ENCODE results near the gene G0S2.
A peak's percentile ranks its signal among the peaks of the same experiment; 100 is the strongest.
"Not testable (repeated sequence)": the region's sequence is repeated elsewhere in the genome, so short reads cannot be mapped to it uniquely, and the experiment has no call there.

G0S2 gene

DNA sequence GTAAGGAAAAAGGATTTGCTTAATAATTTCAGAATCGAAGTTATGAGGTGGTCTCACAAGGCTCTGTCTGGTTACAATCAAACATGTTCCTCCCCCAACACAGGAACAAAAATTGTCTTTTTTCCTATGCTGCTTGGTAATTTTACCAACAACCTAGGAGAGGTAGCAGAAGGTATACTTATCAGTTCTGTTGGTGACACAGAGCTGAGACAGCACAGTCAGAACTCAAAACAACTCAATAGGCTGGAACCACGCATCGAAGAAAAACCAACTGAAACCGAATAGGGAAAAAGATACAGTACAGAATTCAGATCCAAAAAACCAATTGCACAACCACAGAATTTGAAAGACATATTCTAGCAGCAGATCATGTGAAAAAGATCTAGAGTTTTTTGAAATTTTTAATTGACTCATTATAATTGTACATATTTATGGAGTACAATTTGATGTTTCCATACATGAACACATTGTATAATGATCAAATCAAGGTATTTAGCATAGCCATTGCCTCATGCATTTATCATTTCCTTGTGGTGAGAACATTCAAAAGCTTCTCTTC is 3.8 kb downstream of the G0S2 start:
- no peak for DNase-seq (ENCODE audit: low spot score)

DNA sequence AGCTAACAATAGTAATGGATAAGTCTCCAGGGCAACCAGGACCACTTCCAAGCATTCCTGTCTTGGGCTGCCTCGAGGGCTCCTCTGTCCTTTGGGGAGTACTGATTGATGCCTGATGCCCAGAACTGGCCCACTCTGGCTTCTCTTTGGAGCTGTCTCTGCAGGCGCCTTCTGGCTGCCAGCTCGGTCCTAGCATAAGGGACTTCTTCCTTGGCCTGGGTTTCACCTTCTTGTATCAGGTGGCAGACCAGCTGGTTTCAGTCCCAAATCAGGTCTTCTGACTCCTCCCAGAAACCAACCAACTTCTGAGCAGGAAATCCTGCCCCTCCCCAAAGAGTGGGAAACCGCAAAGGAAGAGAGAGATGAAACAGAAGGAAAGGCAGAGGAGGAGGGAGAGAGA is 10.6 kb downstream of the G0S2 start:
- DNase-seq (ENCODE audit: low spot score) = no peak

DNA sequence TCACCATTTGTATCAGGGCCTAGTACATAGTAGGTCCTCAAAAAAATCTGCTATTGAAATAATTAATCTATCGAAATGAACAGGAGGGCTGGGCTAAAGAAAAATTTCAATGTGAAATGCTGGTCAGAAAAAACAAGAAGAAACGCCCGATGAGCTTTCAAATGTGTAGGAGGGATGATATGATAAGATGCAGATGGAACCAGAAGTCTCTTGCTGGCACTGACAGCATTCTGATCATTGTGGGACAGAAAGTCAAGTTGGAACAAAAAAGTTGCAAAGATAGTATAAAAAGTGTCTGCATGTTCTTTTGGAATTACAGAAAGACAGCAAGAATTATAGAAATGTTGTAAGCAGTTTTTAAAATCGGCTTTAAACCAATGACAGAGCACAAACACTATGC is 11.1 kb downstream of the G0S2 start:
- DNase-seq (ENCODE audit: low spot score) = no peak

DNA sequence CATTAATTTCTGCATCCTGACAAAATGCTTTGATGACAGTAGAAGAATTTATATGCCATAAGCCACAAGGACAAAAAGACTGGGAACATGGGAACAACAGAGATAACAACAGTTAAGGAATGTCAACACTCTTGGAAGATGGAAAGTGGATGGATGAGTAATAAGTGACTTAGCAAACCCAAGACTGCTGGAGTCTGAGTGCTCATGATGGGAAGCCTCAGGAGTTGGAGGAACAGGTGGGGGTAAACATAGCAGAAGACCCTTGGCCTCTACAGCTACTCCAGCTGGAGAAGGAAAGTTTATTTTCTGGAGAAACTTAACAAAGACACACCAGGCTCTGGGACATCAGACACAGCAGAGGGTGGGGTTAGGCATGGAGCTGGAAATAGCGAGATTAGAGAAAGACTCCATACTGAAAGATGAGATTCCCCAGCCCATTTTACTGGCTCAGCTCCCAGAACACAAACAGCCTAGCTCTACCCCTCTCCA is 13.6 kb downstream of the G0S2 start:
- no peak for DNase-seq (ENCODE audit: low spot score)

- DNase-seq (ENCODE audit: low spot score) = no peak
Measured at GRCh38 chr1:209689477-209689876, 14.3 kb downstream of the G0S2 start.

GRCh38 chr1:209691237-209691636 is 16.0 kb downstream of the G0S2 start:
- no peak for DNase-seq (ENCODE audit: low spot score)

- no peak for DNase-seq (ENCODE audit: low spot score)
Measured at GRCh38 chr1:209692296-209692695, 17.1 kb downstream of the G0S2 start.

DNA sequence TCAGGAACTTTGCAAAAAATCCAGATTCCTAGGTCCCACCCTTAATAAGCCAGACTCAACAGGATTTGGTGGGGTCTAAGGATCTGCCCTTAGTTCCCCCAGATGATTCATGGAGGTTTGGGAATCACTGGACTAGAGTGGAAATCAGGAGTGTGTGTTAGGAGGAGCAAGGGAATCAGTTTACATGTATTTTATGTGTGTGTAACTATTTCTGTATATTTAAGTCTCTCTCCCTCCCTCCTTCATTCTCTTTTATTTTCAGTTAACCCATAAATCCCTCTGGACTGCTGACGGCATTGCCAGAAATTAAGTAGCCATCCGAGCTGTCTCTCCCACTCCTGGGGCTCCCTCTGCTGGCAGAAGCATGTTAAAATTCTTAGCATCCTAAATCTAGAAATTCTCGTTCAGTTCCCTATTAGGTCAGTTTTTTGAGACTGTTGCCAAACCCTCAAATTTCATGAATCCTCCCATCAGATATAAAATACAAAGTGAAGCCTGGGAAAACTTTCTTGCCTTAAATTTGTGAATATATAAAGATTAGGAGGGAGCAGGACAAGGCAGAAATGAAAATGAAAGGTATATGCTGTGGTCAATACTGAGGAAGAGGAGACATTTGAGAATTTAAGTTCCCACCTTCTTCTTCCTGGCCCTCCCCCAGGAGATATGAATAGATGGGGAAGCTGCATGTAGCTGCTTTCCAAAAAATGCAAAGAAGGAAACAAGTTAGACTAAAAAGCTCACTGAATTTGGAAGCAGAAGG is 17.7 kb downstream of the G0S2 start:
- DNase-seq (ENCODE audit: low spot score) = peak; percentile 73

DNA sequence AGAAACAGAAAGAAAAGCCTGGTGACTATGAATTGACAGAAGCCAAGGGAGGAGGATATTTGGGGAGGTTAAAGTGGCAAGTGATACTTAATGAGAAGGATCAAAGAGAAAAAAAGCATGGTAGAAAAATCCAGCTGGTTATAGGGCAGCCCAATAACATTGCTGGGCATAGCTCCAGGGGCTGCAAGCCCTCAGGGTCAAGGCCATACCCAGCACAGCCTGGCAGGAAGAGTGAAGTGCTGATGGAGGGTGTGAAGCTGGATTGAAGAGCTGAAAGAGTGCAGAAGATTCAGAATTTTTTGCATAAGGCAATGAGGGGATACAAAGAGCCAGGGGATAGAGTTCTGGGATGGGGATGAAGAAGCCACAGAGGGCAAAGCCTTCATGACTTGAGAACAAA is 21.5 kb downstream of the G0S2 start:
- DNase-seq (ENCODE audit: low spot score) = no peak

DNA sequence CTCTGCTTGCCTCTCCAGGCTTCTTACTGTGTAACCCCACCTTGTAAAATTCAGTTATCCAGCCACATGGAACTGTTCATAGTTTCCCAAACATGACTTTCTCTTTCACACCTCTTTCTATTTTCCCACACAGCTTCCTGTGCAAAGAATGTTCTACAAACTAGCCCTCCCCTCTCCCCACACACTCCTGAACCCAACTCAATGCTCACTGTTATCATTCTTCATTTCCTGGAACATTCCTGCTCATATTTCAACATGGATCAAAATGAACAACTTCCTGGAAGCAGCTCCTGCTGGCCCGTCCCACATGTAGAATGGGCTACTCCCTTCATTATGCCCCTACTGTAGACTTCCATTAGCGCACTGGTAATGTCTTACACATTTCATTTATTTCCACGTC is 21.9 kb downstream of the G0S2 start:
- DNase-seq (ENCODE audit: low spot score) = no peak

- DNase-seq (ENCODE audit: low spot score) = not testable (repeated sequence)
Measured at GRCh38 chr1:209700686-209701085, 25.5 kb downstream of the G0S2 start.

DNA sequence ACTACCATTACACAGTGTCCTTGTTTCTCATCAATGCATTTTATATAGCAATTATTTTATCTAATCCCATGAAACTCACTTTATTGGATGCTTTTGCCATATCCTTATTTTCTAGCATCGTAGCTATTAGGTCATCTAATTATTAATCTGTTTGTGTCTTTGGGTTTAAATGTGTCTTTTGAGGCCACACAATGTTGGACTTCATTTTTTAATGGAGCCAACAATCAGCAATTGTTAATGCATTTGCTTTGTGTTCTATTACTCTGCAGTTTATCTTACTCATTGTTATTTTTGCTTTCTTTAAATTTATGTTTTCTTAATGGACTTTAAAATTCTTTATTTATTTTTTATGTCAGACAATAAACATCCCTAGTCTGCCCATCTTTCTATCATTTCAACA is 27.6 kb downstream of the G0S2 start:
- no peak for DNase-seq (ENCODE audit: low spot score)

DNA sequence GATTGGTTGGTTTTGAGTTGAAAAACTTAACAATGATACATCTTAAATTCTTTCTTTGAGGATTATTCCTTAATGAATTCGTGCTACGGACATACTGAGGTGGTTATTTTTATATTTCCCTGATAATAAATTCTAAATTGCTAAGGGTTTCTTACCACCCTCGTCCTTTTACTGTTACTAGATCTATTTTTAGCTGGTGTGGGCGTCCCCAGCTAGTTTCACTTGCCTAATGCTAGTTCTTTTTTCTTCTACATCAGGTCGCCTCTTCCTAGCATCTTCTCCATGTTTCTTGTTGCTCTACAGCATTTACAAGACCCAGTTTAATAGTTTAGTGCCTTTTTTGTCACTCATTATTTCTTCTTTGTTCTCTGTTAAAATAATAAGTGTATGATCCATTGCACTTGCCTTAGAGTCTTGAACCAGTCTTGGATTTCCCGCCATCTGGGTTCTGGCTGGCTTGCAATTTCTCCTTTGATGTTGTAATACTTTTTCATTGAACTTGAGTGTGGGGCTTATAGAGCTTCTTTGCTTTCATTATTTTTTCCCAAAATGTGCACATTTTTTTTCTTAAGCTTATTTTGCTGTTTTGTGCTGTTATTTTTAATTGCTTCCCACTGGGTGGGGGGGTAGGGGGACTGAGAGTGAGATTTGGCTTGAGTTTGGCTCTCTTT is 28.8 kb downstream of the G0S2 start:
- no peak for DNase-seq (ENCODE audit: low spot score)

DNA sequence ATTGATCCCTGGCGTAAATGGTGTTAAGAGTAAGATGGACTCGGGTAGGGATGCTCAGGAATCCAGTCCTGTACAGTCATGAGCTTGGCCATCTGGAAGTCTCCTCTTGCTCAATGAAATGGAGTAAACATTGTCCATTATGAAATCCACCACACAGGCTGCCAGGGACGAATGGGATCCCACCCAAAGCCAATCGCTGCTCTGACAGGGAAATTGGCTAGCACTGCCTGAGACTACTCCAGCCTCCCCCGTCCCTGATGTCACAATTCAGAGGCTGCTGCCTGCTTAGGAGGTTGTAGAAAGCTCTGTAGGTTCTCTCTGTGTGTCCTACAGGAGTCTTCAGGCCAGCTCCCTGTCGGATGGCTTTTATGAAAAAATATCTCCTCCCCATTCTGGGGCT is 29.4 kb downstream of the G0S2 start, which contains the start of gene HSD11B1:
HSD11B1 (plus strand) TSS at position 263 of the 400 bp plus-strand sequence; CDS start at position 360, 97 bp downstream.
- no peak for DNase-seq (ENCODE audit: low spot score)

GRCh38 chr1:209705033-209705598 is 29.9 kb downstream of the G0S2 start:
- DNase-seq (ENCODE audit: low spot score) = no peak

GRCh38 chr1:209706622-209707021 is 31.4 kb downstream of the G0S2 start:
- no peak for DNase-seq (ENCODE audit: low spot score)

DNA sequence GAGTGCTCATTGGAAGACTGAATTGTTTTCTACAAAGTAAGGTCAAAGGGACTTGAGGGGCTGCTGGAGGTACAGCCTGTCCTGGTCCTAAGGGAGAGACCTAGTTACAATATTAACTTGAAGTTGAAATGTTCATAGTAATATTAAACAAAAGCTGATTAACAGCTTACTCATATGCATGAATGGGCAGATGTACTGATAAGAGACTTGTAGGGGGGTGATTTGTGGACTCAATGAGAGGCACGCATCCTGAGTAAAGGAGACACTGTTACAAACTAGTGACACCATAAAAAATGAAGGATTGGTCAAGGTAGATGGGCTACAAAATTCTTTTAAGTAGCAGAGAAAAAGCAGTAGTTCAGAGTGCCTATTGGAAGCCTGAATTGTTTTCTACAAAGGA is 32.1 kb downstream of the G0S2 start:
- no peak for DNase-seq (ENCODE audit: low spot score)

DNA sequence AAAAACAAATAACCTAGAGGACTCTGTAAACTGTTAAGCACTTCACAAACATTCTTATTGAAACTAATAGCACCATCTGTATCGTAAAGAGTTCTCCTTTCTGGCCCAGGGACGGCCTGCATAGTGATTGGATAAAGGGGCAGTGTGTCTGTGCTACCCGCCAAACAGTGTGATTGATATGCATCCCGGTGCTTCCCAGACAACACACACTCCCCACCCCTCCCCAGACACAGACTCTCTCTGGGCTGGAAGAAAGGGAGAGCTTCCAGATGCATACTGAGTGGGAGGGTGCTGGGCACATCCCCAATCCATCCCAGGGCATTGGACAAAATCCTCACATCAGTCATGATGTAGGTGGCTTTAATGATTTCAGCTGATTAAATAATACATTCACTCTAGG is 33.1 kb downstream of the G0S2 start:
- no peak for DNase-seq (ENCODE audit: low spot score)

- DNase-seq (ENCODE audit: low spot score) = no peak
Measured at GRCh38 chr1:209710093-209710492, 34.9 kb downstream of the G0S2 start.

- no peak for DNase-seq (ENCODE audit: low spot score)
Measured at GRCh38 chr1:209710847-209711246, 35.6 kb downstream of the G0S2 start.

- no peak for DNase-seq (ENCODE audit: low spot score)
Measured at GRCh38 chr1:209714338-209714737, 39.1 kb downstream of the G0S2 start.

- no peak for DNase-seq (ENCODE audit: low spot score)
Measured at GRCh38 chr1:209715314-209715713, 40.1 kb downstream of the G0S2 start.

- no peak for DNase-seq (ENCODE audit: low spot score)
Measured at GRCh38 chr1:209717818-209718217, 42.6 kb downstream of the G0S2 start.

Data from NAMALWA (cell line).